ENCODE measurements around the gene SORCS3.

SORCS3 gene

GRCh38 chr10:105192861-105193260 lies 551.8 kb downstream of the SORCS3 start:
- no peak for TF ChIP-seq CTCF (IDR thresholded peaks at IDR 0.05; ENCODE audit: low read length, missing control alignments)
- H3K4me3 ChIP-seq (replicated peaks; ENCODE audit: low read depth, low read length) = no peak overlapping the region
- DNase-seq (ENCODE audit: low read depth) = no peak

- no peak for TF ChIP-seq CTCF (IDR thresholded peaks at IDR 0.05; ENCODE audit: low read length, missing control alignments)
- DNase-seq (ENCODE audit: low read depth) = no peak
- no peak overlapping the region for H3K4me3 ChIP-seq (replicated peaks; ENCODE audit: low read depth, low read length)
Measured at GRCh38 chr10:105195831-105196230, 554.7 kb downstream of the SORCS3 start.

GRCh38 chr10:105197598-105198364 lies 556.7 kb downstream of the SORCS3 start:
- no peak for DNase-seq (ENCODE audit: low read depth)
- no peak overlapping the region for H3K4me3 ChIP-seq (replicated peaks; ENCODE audit: low read depth, low read length)
- no peak for TF ChIP-seq CTCF (IDR thresholded peaks at IDR 0.05; ENCODE audit: low read length, missing control alignments)

GRCh38 chr10:105206616-105207015 lies 565.5 kb downstream of the SORCS3 start:
- DNase-seq (ENCODE audit: low read depth) = no peak
- H3K4me3 ChIP-seq (replicated peaks; ENCODE audit: low read depth, low read length) = no peak overlapping the region
- no peak for TF ChIP-seq CTCF (IDR thresholded peaks at IDR 0.05; ENCODE audit: low read length, missing control alignments)

- no peak for DNase-seq (ENCODE audit: low read depth)
- H3K4me3 ChIP-seq (replicated peaks; ENCODE audit: low read depth, low read length) = no peak overlapping the region
- no peak for TF ChIP-seq CTCF (IDR thresholded peaks at IDR 0.05; ENCODE audit: low read length, missing control alignments)
Measured at GRCh38 chr10:105207476-105207995, 566.4 kb downstream of the SORCS3 start.

GRCh38 chr10:105210546-105210945 lies 569.5 kb downstream of the SORCS3 start:
- TF ChIP-seq CTCF (IDR thresholded peaks at IDR 0.05; ENCODE audit: low read length, missing control alignments) = no peak
- no peak for DNase-seq (ENCODE audit: low read depth)
- no peak overlapping the region for H3K4me3 ChIP-seq (replicated peaks; ENCODE audit: low read depth, low read length)

- no peak overlapping the region for H3K4me3 ChIP-seq (replicated peaks; ENCODE audit: low read depth, low read length)
- DNase-seq (ENCODE audit: low read depth) = no peak
- TF ChIP-seq CTCF (IDR thresholded peaks at IDR 0.05; ENCODE audit: low read length, missing control alignments) = no peak
Measured at GRCh38 chr10:105237685-105238084, 596.6 kb downstream of the SORCS3 start.
